Measurements from ENCODE around the gene PTPRN2.

DNA sequence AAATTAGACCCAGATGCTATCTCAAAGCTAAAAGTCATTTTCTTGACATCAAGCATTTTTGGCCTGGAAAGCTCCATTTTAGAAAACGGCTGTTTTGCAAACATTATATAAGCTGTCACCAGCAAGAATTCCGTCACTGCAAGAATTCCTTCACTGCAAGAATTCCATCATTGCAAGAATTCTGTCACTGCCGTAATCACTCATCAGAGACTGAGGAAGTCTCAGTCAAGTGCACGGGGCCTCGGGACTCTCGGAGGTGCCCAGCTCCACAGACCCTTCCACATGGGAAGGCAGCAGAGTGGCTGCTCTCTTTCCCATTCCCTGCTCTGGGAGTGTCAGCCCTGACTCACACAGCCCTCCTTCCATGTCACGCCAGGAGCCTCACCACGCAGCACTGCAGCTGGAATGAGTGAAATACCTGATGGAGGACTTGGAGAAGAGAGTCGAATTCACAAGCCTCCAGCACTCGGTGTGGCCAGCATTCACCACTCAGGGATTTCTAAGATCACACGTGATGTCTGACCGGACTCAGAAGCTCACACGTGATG lies 168.3 kb downstream of the PTPRN2 start:
- no peak for TF ChIP-seq POLR2A (IDR thresholded peaks at IDR 0.05)
- TF ChIP-seq, protein P1, sequence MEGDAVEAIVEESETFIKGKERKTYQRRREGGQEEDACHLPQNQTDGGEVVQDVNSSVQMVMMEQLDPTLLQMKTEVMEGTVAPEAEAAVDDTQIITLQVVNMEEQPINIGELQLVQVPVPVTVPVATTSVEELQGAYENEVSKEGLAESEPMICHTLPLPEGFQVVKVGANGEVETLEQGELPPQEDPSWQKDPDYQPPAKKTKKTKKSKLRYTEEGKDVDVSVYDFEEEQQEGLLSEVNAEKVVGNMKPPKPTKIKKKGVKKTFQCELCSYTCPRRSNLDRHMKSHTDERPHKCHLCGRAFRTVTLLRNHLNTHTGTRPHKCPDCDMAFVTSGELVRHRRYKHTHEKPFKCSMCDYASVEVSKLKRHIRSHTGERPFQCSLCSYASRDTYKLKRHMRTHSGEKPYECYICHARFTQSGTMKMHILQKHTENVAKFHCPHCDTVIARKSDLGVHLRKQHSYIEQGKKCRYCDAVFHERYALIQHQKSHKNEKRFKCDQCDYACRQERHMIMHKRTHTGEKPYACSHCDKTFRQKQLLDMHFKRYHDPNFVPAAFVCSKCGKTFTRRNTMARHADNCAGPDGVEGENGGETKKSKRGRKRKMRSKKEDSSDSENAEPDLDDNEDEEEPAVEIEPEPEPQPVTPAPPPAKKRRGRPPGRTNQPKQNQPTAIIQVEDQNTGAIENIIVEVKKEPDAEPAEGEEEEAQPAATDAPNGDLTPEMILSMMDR (IDR thresholded peaks at IDR 0.05), result no peak
